Gastrocnemius medialis (tissue), 4 donors: ENCODE measurements around the gene LRRC52. TPM values are rescaled to one million over a fixed set of nuclear protein-coding genes. Genes with fewer than 3 reads are reported as not detected.
A peak's percentile ranks its signal among the peaks of the same experiment; 100 is the strongest.

Experiments used
- ATAC-seq, 2 donors: fragments of 150-250 bp; one replicate each; pipeline ENCODE4 v1.9.1; 2016
- DNase-seq, 2 donors: peaks; one replicate each; pipeline ENCODE4 v3.0.0-alpha.2; 2019
- H3K27ac ChIP-seq, 4 donors: fragments of 200-600 bp; sonication (generic); 1 replicate in 1 of 4; 2 replicates in 3 of 4; pipeline ENCODE4 v1.5.1; 2016 to 2018; ENCODE audit warnings: mild to moderate bottlenecking in 2 of 4, moderate library complexity in 1 of 4
- H3K27me3 ChIP-seq, 3 donors: fragments of 200-600 bp; sonication (generic) in 2 of 3; 1 replicate in 1 of 3; 2 replicates in 2 of 3; pipeline versions ENCODE4 v1.5.1 to v1.6.0; 2016 to 2019; ENCODE audit warnings: mild to moderate bottlenecking in 1 of 3, moderate library complexity in 1 of 3
- H3K36me3 ChIP-seq, 2 donors: fragments of 200-600 bp; sonication (generic) in 1 of 2; one replicate each; pipeline ENCODE4 v1.5.1; 2017 to 2018
- H3K4me1 ChIP-seq, 2 donors: fragments of 200-600 bp; sonication (generic) in 1 of 2; one replicate each; pipeline ENCODE4 v1.5.1; 2016 to 2017; ENCODE audit warnings: mild to moderate bottlenecking in 2 of 2
- H3K4me3 ChIP-seq, 4 donors: fragments of 200-600 bp; sonication (generic) in 3 of 4; 1 replicate in 1 of 4; 2 replicates in 3 of 4; pipeline ENCODE4 v1.5.1; 2016 to 2019; ENCODE audit warnings: mild to moderate bottlenecking in 2 of 4
- H3K9me3 ChIP-seq, 3 donors: fragments of 200-600 bp; sonication (generic) in 2 of 3; 1 replicate in 1 of 3; 2 replicates in 2 of 3; pipeline ENCODE4 v1.5.1; 2016 to 2019
- CTCF ChIP-seq, 5 experiments: fragments of 450-650 bp in 3 of 5; fragments of 200-600 bp in 2 of 5; sonication (generic) in 2 of 5; IDR thresholded peaks in 4 of 5; conservative IDR thresholded peaks in 1 of 5; 1 replicate in 4 of 5; 2 replicates in 1 of 5; pipeline ENCODE4 v1.5.1; 2016 to 2019; ENCODE audit warnings: antibody characterized with exemption in 5 of 5, mild to moderate bottlenecking in 3 of 5, moderate library complexity in 3 of 5
- POLR2A ChIP-seq, 2 donors: fragments of 450-650 bp; IDR thresholded peaks; one replicate each; pipeline ENCODE4 v1.6.1; 2017; ENCODE audit warnings: antibody characterized with exemption in 2 of 2, mild to moderate bottlenecking in 2 of 2, moderate library complexity in 2 of 2
- in situ Hi-C, 4 donors: fragments of 200-750 bp; cut with MboI; loops; one replicate each; pipeline versions ENCODE4 v1.15.0 to v1.8.0; 2017; ENCODE audit warnings: low sequenced_read_pairs in 4 of 4
- intact Hi-C: fragments of 100-400 bp; cut with DNase I; formaldehyde crosslinking; loops from one replicate; pipeline ENCODE4 v1.15.1; 2023; ENCODE audit warnings: low total_unique reads
- total RNA-seq, 4 donors: library from RNA; depleted of rRNA; stranded (reverse); fragments of >200 nt; gene quantifications; one replicate each; pipeline versions ENCODE4 v1.1.0 to v1.2.3, GENCODE V29; 2016

Gene LRRC52
- total RNA-seq, 4 donors from 2014 or later, result 0.35 TPM; not detected in 3

GRCh38 chr1:165592945-165593823 is 49.4 kb downstream of the LRRC52 start:
- in situ Hi-C loops, result loop anchor here in 2 of 4 donors (5.0 to 25.0 kb wide), 3 partner anchors 191 to 331 kb away; no protein-coding TSS in a partner anchor
- DNase-seq (peak; percentile 17 to 59), ATAC-seq (peak; percentile 54 to 75)
- H3K27me3 ChIP-seq, result no peaks in the 10 kb centered on the region
- H3K4me3 ChIP-seq, result no peak overlapping the region
- TF ChIP-seq POLR2A (IDR thresholded peaks at IDR 0.05) (no peak), CTCF (IDR thresholded peaks at IDR 0.05 in 4 of 5, conservative IDR thresholded peaks at IDR 0.05 in 1 of 5) (peak; percentile 91 to 97 (median 94))
- no peaks in the 10 kb centered on the region for H3K9me3 ChIP-seq
- no peak overlapping the region for H3K27ac ChIP-seq
- H3K36me3 ChIP-seq, result no peaks in the 10 kb centered on the region
- peaks cover 3% of the 10 kb centered on the region in 2 donors for H3K4me1 ChIP-seq
- intact Hi-C loops, result loop anchor here (1.0 to 5.0 kb wide), 4 partner anchors 46 to 200 kb away; no protein-coding TSS in a partner anchor

GRCh38 chr1:165595246-165595938 is 51.6 kb downstream of the LRRC52 start:
- no peak for ATAC-seq

GRCh38 chr1:165597883-165598675 is 54.3 kb downstream of the LRRC52 start:
- in situ Hi-C loops (loop anchor here in 2 of 4 donors (5.0 to 25.0 kb wide), 2 partner anchors 206 to 336 kb away; no protein-coding TSS in a partner anchor), intact Hi-C loops (loop anchor here (1.0 to 2.0 kb wide), 2 partner anchors 140 to 171 kb away; partner anchors contain the start of gene TMCO1)
- ATAC-seq (peak; percentile 94 to 98), DNase-seq (peak; percentile 92 to 95)
- TF ChIP-seq POLR2A (IDR thresholded peaks at IDR 0.05) (no peak), CTCF (IDR thresholded peaks at IDR 0.05 in 4 of 5, conservative IDR thresholded peaks at IDR 0.05 in 1 of 5) (no peak)
- Histone ChIP-seq H3K27me3 (no peaks in the 10 kb centered on the region), H3K4me3 (peak overlapping the region; percentile 57 to 72 (median 64)), H3K9me3 (no peaks in the 10 kb centered on the region), H3K27ac (peak overlapping the region; percentile 20 to 71 (median 54)), H3K4me1 (peaks cover 12 to 14% of the 10 kb centered on the region in 2 donors), H3K36me3 (no peaks in the 10 kb centered on the region)

More at GRCh38 chr1:165595246-165595938, 51.6 kb downstream of the LRRC52 start:
- TF ChIP-seq POLR2A (IDR thresholded peaks at IDR 0.05) (no peak), CTCF (IDR thresholded peaks at IDR 0.05 in 4 of 5, conservative IDR thresholded peaks at IDR 0.05 in 1 of 5) (no peak)
- H3K4me1 ChIP-seq, result peaks cover 5 to 7% of the 10 kb centered on the region in 2 donors
- no peak for DNase-seq
- H3K9me3 ChIP-seq, result no peaks in the 10 kb centered on the region
- intact Hi-C loops, result no loop called here
- H3K27ac ChIP-seq, result no peak overlapping the region
- H3K4me3 ChIP-seq, result no peak overlapping the region
- no peaks in the 10 kb centered on the region for H3K36me3 ChIP-seq
- H3K27me3 ChIP-seq, result no peaks in the 10 kb centered on the region
- in situ Hi-C loops, result loop anchor here in 2 of 4 donors (5.0 to 25.0 kb wide), 2 partner anchors 203 to 333 kb away; no protein-coding TSS in a partner anchor

- intact Hi-C loops, result loop anchor here (1.0 to 2.0 kb wide), 2 partner anchors 140 to 170 kb away; partner anchors contain the start of gene TMCO1
- in situ Hi-C loops, result loop anchor here in 2 of 4 donors (5.0 to 25.0 kb wide), 2 partner anchors 206 to 336 kb away; no protein-coding TSS in a partner anchor
- peak overlapping the region; percentile 20 to 71 (median 54) for H3K27ac ChIP-seq
- TF ChIP-seq POLR2A (IDR thresholded peaks at IDR 0.05) (no peak), CTCF (IDR thresholded peaks at IDR 0.05 in 4 of 5, conservative IDR thresholded peaks at IDR 0.05 in 1 of 5) (no peak)
- no peak for ATAC-seq
- H3K36me3 ChIP-seq, result no peaks in the 10 kb centered on the region
- H3K4me1 ChIP-seq, result peaks cover 12 to 14% of the 10 kb centered on the region in 2 donors
- DNase-seq, result no peak
- no peaks in the 10 kb centered on the region for H3K9me3 ChIP-seq
- peak overlapping the region; percentile 57 to 72 (median 64) for H3K4me3 ChIP-seq
- H3K27me3 ChIP-seq, result no peaks in the 10 kb centered on the region
Measured at GRCh38 chr1:165598676-165599059, 54.9 kb downstream of the LRRC52 start.
